GDM1 (cell line): ENCODE results near the gene TDRD7.
"Not testable (repeated sequence)": the region's sequence is repeated elsewhere in the genome, so short reads cannot be mapped to it uniquely, and the experiment has no call there.

Source experiments
- DNase-seq: peaks from one replicate; lab custom pipeline; 2025; lab: John Stamatoyannopoulos, UW

The TDRD7 gene

DNA sequence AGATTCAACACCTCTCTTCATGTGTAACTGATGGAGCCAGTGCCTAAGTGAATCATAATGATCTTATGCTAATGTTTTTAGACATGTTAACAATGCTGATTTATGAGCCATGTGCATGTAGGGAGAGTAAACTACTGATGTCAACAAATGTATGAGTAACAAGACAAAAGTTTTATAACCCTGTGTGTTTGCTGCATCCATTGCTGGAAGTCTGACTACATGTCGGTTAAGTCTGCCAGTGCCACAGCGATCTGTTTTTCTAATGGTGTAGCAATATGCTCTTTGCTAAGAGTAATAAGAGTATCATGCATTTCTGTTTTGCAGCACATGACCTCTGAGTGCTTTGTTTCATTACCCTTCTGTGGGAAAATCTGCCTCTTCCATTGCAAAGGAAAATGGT lies 63.2 kb downstream of the TDRD7 start:
- DNase-seq: no peak

DNA sequence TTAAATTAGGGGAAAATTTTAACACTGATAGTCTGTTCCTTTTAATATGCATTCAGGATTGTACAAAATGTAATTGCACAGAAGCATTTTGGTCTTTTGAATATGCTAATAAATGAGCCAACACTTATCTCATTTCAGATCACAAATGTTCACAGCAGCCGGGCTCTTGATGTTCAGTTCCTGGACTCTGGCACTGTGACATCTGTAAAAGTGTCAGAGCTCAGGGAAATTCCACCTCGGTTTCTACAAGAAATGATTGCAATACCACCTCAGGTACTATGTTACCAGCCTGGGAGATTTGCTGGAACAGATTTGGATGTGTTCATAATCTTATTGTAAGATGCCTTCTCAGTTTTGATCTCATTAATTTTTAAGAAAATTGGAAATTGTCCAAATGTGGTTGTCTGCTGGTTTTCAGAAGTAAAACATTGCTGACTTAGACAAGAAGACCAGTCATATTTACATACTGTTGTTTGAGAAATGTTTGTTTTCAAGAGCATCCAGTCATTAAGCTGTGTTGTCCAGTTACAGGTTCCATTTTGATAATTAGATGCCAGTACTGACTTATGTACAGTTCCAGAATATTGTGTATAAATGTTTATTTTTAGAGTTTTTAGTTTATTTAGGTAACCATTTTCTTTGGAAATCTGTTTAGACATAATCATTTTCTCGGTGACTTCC lies 66.5 kb downstream of the TDRD7 start:
- no peak for DNase-seq

DNA sequence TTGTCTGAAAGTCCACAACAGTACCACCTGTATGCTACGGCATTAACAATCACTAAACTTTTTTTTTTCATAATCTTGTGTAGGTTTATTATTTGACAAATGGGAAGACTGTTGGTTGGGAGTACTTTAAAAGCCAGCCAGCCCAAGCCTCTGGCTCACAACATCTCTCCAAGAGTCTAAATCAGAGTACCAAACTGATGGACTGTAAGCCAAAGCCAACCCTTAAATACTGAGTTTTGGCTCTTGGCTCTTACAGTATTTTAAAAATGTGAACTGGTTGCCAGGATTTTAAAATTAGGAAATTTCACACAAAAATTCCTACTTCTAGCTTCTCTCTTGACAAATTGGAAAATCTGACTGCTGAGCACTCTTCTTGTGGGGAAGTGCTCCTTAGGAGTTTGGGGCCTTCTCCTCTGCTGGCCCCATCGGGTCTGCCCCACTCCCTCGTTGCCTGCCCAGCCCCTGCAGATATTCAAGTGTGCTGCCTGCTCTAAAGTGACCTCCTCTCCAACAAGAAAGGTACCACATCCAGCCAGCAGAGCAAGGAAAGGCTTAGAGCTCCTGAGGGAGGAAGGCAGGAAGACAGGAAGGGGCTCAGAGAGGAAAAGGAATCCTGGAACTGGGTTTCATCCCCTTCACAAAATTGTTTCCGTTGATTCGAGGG lies 67.7 kb downstream of the TDRD7 start:
- no peak for DNase-seq

DNA sequence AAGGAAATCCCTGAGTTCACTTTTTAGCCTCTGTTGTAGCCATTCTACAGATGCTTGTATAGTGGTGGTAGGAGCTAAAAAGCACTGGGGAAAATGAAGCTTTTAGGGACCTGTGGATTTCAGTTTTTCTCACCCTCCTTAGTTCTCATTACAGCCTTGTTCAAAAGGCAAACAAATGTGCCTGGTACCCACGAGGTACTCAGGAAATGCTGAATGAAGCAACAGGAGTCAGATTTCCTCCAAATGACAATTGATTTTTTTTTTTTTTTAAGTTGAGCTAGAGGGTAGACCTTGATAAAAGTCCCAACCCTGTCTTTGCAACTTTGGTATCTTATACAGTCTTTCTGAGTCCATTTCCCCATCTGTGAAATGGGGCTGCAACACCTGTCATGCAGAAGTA lies 68.3 kb downstream of the TDRD7 start:
- DNase-seq: no peak

DNA sequence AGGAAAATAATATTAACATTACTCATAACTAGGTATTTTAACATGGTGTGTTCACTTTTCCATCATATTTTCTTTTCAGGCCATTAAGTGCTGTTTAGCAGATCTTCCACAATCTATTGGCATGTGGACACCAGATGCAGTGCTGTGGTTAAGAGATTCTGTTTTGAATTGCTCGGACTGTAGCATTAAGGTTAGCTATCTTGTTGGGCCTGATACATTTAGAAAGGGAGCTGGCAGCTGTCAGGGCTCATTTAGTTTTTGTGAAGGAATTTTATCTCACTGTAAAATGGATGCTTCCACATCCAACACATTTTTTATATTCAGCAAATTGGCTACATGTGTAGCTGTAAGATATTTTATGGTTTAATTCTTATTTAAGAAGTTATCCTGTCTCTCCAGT lies 68.9 kb downstream of the TDRD7 start:
- DNase-seq: no peak

DNA sequence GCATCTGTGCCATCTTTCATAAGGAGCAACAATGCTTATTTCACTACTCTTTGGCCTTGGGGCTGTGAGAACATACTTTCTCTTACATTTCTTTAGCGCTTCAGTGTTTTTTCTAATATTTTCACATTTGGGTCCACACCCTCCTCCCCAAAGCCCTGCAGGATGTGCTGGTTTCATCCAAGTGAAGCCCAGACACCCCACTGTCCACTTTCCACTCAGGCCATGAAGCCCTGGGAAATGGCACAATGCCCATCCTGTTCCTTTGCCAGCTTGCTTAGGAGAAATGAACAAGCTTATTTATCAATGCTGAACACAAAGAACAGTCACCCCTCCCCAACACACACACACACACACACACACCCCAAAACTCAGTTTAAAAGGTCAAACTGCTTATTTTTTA lies 72.2 kb downstream of the TDRD7 start:
- no peak for DNase-seq

DNA sequence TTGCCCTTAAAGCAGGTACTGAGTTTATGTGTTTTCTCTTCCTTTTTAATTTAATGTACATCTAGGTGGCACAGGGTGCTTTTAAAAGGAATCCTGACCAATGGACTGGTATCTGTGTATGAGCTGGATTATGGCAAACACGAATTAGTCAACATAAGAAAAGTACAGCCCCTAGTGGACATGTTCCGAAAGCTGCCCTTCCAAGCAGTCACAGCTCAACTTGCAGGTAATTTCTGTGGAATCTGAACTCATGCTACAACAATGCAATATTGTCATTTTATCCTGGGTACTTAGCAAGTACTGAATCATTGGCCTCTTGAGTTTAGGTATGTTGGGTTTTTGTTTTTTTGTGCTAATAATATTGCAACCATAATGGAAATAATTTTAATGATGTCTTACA lies 75.2 kb downstream of the TDRD7 start:
- no peak for DNase-seq

DNA sequence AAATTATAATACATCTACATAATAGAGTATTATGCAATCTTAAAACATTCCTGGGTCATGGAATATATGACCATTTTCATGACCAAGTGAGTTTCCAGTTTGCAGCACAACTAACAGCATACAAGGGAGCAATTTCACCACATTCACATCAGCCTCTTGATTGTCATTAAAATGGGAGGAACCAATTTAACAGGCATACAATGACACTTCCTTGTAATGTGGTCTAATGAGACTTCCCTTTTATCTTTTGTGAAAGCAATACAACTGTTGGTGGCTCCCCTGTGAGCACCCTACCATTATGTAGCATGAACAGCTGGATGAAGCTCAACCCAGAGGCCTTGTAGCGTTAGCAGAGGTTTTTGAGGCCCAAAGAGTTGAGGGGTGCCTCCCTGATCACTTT lies 76.0 kb downstream of the TDRD7 start:
- DNase-seq: no peak

DNA sequence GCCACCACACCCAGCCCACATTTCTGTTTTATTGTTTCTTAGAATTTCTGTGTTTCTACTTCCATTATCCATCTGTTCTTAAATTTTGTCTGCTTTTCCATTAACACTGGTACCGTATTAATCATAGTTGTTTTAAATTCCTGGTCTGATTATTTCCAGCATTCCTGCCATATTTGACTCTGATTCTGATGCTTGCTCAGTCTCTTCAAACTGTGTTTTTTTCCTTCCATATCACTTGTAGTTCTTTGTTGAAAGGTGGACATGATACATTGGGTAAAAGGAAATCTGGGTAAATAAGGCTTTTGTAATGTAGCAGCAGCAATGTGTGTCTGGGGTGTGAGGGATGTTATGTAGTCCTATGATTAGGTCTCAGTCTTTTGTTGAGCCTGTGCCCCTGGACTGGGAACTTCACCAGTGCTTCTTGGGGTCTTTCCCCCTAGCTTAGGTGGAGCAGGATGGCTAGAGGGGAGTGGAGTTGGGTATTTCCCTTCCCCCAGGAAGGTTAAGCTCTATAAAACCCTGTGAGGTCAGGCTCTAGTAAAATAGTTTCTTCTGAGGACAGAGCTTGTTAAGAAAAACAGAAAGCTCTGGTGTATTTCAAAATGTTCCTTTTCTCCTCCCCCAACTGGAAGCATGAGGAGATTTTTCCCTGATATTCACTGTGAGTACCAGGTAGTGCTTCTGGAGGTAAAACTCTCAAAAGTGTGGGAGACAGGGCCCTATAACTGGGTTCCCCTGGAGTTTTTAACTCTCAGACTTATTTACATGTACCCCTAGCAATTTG lies 79.5 kb downstream of the TDRD7 start:
- no peak for DNase-seq

DNA sequence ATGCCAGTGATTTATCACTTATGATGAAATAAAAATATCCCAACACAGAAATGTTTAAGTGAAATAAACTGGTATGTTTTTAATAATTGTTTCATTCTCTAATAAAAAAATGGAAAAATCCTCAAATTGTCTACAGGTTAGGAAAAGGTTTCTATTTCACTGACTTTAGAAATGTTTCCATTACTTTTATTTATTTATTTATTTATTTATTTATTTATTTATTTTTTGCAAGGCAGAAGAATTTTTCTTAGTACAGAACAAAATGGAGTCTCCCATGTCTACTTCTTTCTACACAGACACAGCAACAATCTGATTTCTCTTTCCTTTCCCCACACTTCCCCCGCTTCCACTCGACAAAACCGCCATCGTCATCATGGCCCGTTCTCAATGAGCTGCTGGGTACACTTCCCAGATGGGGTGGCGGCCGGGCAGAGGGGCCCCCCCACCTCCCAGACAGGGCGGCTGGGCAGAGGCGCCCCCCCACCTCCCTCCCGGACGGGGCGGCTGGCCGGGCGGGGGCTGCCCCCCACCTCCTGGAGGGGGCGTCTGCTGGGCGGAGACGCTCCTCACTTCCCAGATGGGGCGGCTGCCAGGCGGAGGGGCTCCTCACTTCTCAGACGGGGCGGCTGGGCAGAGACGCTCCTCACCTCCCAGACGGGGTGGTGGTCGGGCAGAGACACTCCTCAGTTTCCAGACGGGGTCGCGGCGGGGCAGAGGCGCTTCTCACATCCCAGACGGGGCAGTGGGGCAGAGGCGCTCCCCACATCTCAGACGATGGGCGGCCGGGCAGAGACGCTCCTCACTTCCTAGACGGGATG lies 85.9 kb downstream of the TDRD7 start:
- not testable (repeated sequence) for DNase-seq

DNA sequence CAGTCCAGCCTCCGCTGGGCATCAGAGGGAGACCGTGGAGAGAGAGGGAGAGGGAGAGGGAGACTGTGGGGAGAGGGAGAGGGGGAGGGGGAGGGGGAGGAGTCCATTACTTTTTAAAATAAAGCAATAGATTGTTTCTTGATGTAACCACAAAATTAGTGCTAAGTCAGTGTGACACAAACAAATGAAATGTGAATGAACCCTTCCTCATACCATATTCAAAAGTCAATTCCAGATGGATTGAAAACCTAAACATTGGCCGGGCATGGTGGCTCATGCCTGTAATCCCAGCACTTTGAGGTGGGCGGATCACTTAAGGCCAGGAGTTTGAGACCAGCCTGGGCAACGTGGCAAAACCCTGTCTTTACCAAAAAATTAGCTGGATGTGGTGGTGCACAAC lies 87.0 kb downstream of the TDRD7 start:
- DNase-seq: not testable (repeated sequence)

DNA sequence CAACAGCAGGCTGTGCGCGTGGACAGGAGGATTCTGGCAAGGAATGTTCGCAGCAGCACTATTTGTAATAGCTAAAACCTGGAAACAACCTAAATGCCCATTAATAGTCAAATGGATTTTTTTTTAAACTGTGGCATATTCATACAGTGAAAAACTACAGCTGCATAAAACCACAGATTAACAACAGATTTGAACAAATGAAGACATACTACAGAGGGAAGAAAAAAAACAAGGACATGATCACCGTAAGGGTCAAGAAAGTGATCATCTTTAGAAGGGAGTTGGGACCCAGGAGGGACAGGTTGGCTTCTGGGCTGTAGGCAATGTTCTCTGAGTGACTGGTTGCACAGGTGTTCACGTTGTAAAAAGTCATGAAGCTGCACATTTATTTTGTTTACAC lies 88.4 kb downstream of the TDRD7 start:
- no peak for DNase-seq

DNA sequence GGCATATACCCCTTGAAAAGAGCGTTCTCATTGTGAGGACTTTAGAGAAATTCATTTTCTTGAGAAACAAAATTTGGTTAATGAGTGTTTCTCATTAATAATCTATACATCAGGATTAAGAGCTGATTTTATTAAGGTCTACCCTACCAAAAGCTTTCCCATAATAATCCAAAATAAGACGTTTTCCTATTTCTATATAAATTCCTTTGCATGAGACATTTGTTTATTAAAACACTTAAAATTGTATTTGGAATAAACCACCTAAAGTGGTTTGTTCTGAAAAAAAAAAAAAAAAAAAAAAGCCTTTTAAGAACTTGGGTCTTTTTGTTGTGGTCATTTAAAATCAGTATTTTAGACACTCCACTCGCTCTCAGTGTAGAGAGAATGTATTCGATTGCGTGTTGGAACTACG lies 88.9 kb downstream of the TDRD7 start:
- DNase-seq: no peak

DNA sequence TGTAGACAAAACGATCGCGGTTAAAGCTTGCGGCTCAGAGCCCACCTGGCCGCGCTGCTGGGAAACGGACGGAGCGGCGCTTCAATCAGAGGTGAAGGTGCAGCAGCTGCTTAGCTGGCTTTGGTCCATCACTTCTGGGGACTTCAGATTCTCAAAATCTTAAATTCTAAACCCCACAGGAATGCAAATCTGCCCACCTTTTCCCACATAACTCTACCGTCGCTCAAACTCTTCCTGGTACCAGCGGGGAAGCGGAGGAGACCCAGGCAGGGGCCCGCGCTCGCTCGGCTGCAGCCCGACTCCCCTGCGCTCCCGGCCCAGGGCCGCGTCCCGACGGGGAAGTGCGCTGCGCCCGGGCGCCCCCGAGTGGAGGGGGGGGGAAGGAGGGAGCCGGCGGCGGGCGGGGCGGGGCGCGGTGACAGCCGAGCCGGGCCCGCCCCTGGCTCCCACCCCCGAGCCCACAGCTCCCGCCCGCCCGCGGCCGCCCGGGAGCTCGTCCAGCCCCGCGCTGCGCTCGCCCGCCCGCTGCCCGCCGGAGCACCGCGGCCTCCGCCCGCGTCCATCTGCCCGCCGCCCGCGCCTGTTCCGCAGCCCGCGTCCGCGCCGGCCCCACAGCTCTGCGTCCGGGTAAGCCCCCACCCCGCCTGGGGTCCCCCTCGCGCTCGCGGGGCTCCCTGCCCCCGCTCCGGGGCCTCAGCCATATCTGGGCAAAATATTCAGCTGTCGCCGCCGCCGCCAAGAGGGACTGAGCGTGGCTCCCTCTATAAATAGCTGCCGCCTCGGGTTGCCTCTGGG lies 89.5 kb downstream of the TDRD7 start, which contains the start of gene TMOD1:
TSS of gene TMOD1 (plus strand) at position 490 of the 795 bp plus-strand sequence. CDS start 22,523 bp downstream, outside the sequence.
- DNase-seq: peak; percentile 38

DNA sequence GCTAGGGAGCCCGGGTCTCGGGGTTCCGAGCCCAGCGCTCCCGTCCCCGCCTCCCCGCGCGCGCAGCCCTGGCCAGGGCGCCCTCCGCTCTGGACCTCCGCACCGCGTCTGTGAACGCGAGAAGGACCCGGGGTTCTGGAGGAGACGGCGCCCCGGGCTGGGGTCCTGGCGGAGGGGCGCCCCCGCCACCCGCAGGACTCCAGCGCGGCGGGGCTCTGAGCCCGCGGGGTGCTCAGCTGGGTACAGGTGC lies 90.0 kb downstream of the TDRD7 start:
- DNase-seq: no peak

DNA sequence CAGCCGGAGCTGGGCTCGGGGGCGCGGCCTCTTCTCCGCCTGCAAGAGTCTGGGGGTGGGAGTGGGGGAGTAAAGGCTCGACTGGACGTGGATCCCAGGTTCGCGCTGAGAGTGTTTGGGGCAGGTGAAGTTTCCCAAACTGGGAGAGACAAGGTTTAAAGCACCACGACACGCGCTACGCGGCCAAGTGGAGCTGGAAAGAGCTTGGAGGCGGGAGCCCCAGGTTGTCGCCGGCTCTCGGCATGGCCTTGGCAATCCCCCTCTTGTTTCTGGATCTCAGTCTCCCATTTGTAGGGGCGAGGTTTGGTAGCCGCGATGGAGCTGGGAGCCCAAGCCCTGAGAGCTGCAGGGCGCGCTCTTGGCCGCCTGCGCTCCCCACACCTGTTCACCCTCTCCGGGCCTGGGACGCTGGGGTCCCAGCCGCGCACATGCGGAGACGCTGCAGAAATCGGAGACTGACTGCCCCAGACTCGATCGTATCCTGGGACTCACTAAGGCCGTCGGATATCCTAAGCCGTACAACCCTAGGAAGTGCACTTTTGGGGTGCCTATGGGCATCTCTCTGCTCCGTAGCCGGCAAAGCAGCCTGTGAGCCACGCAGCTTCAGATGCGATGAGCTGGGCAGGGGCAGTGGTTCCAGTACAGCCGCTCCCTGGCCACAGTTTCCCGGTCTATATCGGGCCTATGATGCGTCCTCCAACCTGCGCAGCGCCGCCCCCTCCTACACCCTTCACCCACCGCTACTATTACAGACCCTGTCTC lies 90.5 kb downstream of the TDRD7 start:
- no peak for DNase-seq

DNA sequence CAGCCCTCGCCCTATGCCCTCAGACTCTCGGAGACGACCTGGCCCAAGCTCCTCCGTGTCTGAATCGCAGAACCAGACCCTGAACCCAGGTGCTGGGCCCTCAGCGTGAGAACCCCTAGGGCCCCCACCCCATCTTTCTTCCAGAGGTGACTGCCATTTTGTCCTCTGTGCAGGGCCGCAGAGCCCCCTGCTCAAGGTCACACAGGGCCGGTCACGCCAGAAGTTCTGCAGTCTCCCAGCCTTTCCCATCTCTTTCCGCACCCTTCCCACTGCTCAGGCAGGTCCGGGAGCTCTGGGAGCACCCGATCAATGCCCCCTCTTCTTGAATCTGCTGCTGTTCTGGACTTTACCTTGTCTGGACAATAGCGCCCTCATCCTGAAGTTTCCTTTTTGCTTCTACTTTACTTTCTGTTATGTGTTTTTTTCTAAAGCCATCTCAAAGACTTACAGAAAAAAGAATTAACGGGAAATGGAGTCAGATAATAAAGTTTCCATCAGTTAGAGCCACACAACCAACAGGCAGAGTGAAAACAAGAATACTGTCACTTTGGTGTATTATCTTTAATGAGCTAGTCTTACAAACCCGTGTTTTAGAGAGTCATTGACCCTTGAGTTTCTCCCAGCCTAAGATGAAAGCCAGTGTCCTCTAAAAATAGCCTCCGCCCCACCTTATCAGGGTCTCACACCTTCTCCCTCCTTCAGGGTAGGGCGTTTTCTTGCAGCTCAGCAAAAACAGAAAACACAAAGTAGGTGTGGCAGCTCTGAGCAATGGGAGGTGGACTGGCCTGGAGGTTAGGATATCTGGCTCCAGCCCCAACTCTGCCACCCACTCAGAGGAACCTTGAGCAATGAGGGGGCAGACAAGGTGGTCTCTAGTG lies 91.3 kb downstream of the TDRD7 start:
- DNase-seq: no peak

DNA sequence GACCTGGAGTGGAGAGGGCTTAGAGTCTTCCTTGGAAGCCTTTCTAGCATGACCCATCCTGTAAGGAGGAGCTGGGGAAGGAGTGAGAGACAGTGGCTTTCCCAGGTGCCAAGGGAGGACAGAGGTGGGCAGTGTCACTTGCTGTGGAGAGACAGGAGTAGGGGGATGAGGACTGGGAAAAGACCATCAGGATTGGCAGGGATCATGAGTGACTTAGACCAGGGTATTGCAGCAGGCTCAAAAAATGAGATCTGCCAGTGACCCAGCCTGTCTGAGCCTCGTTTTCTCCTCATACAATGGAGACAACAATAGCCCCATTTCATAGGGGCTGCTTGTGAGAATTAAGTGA lies 91.9 kb downstream of the TDRD7 start:
- no peak for DNase-seq

DNA sequence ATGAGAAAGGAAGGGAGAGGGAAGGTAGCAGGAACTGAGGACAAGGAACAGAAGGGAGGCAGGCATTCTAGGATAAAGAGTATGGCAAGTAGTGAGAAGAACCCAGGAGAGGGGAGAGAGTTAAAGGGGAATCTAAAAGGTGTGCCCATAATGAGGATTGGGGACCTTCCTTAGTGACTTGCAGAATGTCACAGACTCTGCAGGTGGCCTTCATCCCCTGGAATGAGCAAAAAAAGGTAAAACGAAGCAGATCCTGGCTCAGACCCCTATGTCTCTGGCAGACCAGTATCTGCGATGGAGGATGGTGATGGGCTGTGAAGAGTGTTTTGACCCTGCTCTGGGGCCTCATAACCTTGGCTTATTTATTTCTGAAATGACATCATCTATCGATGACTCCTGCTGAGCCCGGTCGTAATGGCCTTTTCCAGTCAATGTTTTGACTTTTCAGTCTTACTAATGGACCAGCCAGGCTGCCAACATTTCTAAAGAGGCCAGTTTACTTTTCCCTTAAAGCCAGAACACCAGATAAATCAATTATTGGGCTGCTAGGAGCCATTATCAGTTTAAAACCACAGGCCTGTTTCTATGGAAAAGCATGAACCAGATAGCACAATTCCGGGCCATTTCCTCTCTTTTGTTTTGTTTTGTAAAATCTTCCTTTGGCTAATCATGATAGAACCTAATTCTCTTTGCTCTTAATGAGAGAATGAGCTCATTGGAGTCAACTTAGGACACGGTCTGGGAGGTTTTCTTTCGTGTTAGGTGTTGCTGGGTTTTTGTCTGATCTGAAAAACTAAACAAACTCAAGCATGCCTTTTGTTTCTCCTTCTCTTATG lies 92.7 kb downstream of the TDRD7 start:
- no peak for DNase-seq
